ENCODE results near the gene SURF4.

Gene SURF4

DNA sequence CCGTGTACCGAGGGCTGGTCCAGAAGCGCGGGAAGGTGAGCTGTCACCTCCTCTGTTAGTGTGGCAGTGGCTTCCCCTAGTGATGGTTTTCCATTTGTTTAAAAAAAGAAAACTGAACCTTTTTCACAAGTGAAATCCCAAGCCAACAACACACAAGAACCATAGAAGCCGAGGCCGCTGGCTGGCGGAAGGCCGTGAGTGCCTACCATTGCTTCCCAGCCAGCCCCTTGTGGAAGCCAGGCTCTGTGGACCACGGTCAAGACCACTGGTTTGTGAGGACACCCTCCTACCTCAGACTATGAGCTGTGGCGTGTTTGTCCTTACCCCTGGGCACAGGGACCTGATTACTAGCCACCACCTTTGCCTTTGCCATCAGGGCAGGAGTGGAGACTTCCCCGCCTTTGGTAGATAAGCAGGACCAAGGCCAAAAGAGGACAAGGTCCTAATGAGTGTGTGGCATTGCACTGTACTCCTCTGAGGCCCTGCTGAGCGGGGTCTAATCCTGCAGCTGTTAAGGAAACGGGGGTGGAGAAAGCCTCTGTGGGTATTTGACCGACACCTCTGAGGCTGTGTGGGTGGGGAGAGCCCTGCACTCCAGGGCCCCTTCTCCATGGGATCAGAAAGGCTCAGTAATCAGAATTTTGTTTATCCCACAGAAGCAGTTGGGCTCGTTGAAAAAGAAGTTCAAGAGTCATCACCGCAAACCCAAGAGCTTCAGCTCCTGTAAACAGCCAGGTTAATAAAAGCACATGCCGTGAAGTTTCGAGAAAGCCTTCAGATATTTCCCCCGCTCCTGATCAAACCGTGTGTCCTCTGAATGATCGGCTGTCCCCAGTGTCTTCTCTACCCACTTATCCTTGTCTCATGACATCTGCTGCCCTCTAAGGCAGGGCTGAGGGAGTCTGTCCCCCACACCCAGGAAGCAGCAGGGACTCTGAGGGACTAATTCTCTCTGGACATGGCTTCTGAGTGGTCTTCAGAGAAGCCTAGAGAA is 15.2 kb downstream of the SURF4 start:
- peaks cover 52% of the 10 kb centered on the region for H3K79me2 ChIP-seq (ENCODE audit: low read length)
- H3K4me3 ChIP-seq (ENCODE audit: low read length), result no peak overlapping the region
- H3K4me2 ChIP-seq (ENCODE audit: low read depth, low read length), result no peak overlapping the region
- no peaks in the 10 kb centered on the region for H3K9me2 ChIP-seq (replicated peaks; ENCODE audit: insufficient read depth, low read length)
- H3K27me3 ChIP-seq (replicated peaks; ENCODE audit: insufficient read depth, low read length), result no peaks in the 10 kb centered on the region
- H3F3A ChIP-seq (ENCODE audit: insufficient read depth, low read length), result peaks cover 3% of the 10 kb centered on the region; the same call in 1 of the 2 replicates
- H3K4me1 ChIP-seq (ENCODE audit: low read length), result peaks cover 8% of the 10 kb centered on the region; the same call in 1 of the 2 replicates
- DNase-seq, result no peak
- no peak overlapping the region for H2AFZ ChIP-seq (ENCODE audit: low read length)
- H4K20me1 ChIP-seq (ENCODE audit: insufficient read depth, low read length), result 0 out of 2 replicates have a peak, but pooled peaks cover 8% of the 10 kb centered on the region
- H3K36me3 ChIP-seq (replicated peaks; ENCODE audit: insufficient read depth, low read length), result peaks cover 11% of the 10 kb centered on the region; the same call in 1 of the 2 replicates
- no peak overlapping the region for H3K27ac ChIP-seq (ENCODE audit: low read length)
- H3K9me3 ChIP-seq (replicated peaks; ENCODE audit: insufficient read depth, low read length), result no peaks in the 10 kb centered on the region
- no peak overlapping the region for H3K9ac ChIP-seq (ENCODE audit: low read length)
- TF ChIP-seq, protein P1, sequence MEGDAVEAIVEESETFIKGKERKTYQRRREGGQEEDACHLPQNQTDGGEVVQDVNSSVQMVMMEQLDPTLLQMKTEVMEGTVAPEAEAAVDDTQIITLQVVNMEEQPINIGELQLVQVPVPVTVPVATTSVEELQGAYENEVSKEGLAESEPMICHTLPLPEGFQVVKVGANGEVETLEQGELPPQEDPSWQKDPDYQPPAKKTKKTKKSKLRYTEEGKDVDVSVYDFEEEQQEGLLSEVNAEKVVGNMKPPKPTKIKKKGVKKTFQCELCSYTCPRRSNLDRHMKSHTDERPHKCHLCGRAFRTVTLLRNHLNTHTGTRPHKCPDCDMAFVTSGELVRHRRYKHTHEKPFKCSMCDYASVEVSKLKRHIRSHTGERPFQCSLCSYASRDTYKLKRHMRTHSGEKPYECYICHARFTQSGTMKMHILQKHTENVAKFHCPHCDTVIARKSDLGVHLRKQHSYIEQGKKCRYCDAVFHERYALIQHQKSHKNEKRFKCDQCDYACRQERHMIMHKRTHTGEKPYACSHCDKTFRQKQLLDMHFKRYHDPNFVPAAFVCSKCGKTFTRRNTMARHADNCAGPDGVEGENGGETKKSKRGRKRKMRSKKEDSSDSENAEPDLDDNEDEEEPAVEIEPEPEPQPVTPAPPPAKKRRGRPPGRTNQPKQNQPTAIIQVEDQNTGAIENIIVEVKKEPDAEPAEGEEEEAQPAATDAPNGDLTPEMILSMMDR (IDR thresholded peaks at IDR 0.05; ENCODE audit: low read length), result no peak
- TF ChIP-seq EZH2 (optimal IDR thresholded peaks at IDR 0.05; ENCODE audit: low read depth, low read length), result no peak
- TF ChIP-seq EZH2phosphoT487 (IDR thresholded peaks at IDR 0.05; ENCODE audit: low read length), result no peak

DNA sequence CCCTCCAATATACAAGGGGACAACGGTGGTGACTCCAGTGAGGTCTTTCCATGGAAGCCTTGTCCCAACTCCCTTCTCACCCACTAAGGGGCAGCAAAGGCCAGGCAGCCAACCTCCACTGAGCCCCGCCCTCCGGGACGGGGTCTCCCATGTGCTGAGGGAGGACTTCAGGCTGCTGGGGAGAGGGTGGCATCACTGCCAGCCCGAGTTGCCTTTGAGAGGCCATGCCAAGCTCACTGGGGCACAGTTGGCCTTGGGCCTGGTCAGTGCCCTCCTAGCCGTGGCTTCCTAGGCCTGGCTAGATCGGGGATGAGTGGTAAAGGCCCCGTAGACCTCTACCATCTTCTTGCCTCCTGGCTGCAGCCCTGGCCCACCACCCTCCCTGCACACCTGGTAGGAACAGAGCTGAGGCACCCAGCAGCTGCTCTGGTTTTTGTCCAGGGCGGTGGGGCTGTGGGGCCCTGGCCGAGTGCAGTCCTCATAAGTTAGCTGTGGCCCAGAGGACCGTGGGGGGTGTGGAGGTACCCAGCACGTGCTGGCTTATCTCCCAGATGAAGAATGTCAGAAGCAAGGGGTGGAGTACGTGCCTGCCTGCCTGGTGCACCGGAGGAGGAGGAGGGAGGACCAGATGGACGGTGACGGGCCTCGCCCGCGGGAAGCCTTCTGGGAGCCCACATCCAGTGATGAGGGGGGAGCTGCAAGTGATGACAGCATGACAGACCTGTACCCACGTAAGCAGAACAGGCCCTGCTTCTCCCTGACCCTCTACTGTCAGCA is 16.3 kb downstream of the SURF4 start:
- no peaks in the 10 kb centered on the region for H3K9me3 ChIP-seq (replicated peaks; ENCODE audit: insufficient read depth, low read length)
- TF ChIP-seq EZH2phosphoT487 (IDR thresholded peaks at IDR 0.05; ENCODE audit: low read length) (no peak), EZH2 (optimal IDR thresholded peaks at IDR 0.05; ENCODE audit: low read depth, low read length) (no peak)
- TF ChIP-seq, protein P1 (IDR thresholded peaks at IDR 0.05; ENCODE audit: low read length), result no peak
- peaks cover 7% of the 10 kb centered on the region; the same call in 1 of the 2 replicates for H3F3A ChIP-seq (ENCODE audit: insufficient read depth, low read length)
- H3K4me2 ChIP-seq (ENCODE audit: low read depth, low read length), result no peak overlapping the region
- H4K20me1 ChIP-seq (ENCODE audit: insufficient read depth, low read length), result 0 out of 2 replicates have a peak, but pooled peaks cover 8% of the 10 kb centered on the region
- DNase-seq, result no peak
- peaks cover 54% of the 10 kb centered on the region for H3K79me2 ChIP-seq (ENCODE audit: low read length)
- H2AFZ ChIP-seq (ENCODE audit: low read length), result no peak overlapping the region
- H3K9me2 ChIP-seq (replicated peaks; ENCODE audit: insufficient read depth, low read length), result no peaks in the 10 kb centered on the region
- peaks cover 8% of the 10 kb centered on the region; the same call in 1 of the 2 replicates for H3K4me1 ChIP-seq (ENCODE audit: low read length)
- H3K4me3 ChIP-seq (ENCODE audit: low read length), result no peak overlapping the region
- no peaks in the 10 kb centered on the region for H3K27me3 ChIP-seq (replicated peaks; ENCODE audit: insufficient read depth, low read length)
- 0 out of 2 replicates have a peak, but pooled peaks cover 5% of the 10 kb centered on the region for H3K36me3 ChIP-seq (replicated peaks; ENCODE audit: insufficient read depth, low read length)
- no peak overlapping the region for H3K27ac ChIP-seq (ENCODE audit: low read length)
- no peak overlapping the region for H3K9ac ChIP-seq (ENCODE audit: low read length)

- Histone ChIP-seq H3F3A (ENCODE audit: insufficient read depth, low read length) (peaks cover 24% of the 10 kb centered on the region), H2AFZ (ENCODE audit: low read length) (no peak overlapping the region), H3K27me3 (replicated peaks; ENCODE audit: insufficient read depth, low read length) (no peaks in the 10 kb centered on the region), H3K4me3 (ENCODE audit: low read length) (peak overlapping the region; percentile 74; the same call in 1 of the 2 replicates), H3K4me1 (ENCODE audit: low read length) (peaks cover 8% of the 10 kb centered on the region; the same call in 1 of the 2 replicates), H3K9me2 (replicated peaks; ENCODE audit: insufficient read depth, low read length) (no peaks in the 10 kb centered on the region), H3K9me3 (replicated peaks; ENCODE audit: insufficient read depth, low read length) (no peaks in the 10 kb centered on the region), H3K4me2 (ENCODE audit: low read depth, low read length) (peak overlapping the region; percentile 98; the same call in 1 of the 2 replicates), H3K27ac (ENCODE audit: low read length) (no peak overlapping the region), H3K9ac (ENCODE audit: low read length) (no peak overlapping the region), H3K79me2 (ENCODE audit: low read length) (peaks cover 54% of the 10 kb centered on the region), H3K36me3 (replicated peaks; ENCODE audit: insufficient read depth, low read length) (no peaks in the 10 kb centered on the region), H4K20me1 (ENCODE audit: insufficient read depth, low read length) (0 out of 2 replicates have a peak, but pooled peaks cover 8% of the 10 kb centered on the region)
- TF ChIP-seq EZH2 (optimal IDR thresholded peaks at IDR 0.05; ENCODE audit: low read depth, low read length), result no peak
- TF ChIP-seq, protein P1 (IDR thresholded peaks at IDR 0.05; ENCODE audit: low read length), result no peak
- no peak for TF ChIP-seq EZH2phosphoT487 (IDR thresholded peaks at IDR 0.05; ENCODE audit: low read length)
- no peak for DNase-seq
Observed at GRCh38 chr9:133357656-133358055, 18.2 kb downstream of the SURF4 start.

Data from MM.1S (cell line).